Activated CD4-positive, alpha-beta T cell treated with anti-CD3 and anti-CD28 coated beads, Interleukin-10, Interleukin-2, amounts not matched to agents 100 ng/mL and 50 ng/mL, durations not matched to agents 16 hours and 8 hours (primary cell): ENCODE measurements around the gene SORBS1.

Source experiments
- DNase-seq: peaks from one replicate; pipeline ENCODE4 v3.0.0-alpha.2; 2020

The SORBS1 gene

DNA sequence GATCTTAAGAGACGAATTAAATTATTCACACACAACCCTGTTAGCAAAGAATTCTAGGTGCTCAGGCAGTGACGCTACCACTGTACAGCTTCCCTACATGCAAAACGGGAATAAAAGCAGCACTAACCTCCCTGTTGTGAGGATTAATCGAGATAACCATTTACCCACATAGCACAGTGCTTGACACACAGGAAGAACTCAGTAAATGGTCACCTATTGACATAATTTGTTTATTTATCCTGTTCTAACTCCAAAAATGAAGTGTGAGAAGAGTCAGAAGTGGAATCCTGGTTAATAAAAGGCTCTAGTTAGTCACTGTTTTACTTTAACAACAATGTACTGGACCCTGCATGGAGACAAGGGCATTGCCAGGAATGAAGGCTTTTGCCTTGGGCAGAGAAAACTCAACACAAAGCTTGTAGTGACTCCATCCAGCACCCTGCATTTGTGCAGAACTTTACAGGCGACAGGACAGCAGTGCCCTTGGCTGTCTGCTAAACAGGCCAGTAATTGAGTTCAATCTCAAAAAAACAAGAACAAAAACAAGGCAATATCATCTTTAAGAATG is 103.8 kb downstream of the SORBS1 start:
- DNase-seq, result no peak

GRCh38 chr10:95456516-95456915 is 104.7 kb downstream of the SORBS1 start:
- no peak for DNase-seq

- DNase-seq, result no peak
Observed at GRCh38 chr10:95454940-95455339, 106.2 kb downstream of the SORBS1 start.

DNA sequence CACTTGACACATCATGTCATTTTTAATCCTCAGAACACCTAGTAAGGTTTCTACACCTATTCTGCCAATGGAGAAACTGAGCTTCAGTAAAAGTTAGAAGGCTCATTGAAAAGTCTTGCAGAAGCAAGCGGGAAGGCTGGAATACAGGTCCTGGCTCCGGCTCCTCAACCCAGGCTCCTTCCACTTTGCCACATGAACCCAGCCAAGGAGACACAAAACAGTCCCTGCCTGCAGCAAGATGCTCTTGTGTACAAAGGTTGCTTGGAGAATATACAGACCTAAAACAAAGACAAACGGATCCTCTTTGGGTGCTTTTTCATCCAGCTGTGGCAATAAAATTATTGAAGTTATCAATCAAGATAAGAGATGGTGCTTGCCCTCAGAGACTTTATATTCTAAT is 106.8 kb downstream of the SORBS1 start:
- DNase-seq, result no peak

DNA sequence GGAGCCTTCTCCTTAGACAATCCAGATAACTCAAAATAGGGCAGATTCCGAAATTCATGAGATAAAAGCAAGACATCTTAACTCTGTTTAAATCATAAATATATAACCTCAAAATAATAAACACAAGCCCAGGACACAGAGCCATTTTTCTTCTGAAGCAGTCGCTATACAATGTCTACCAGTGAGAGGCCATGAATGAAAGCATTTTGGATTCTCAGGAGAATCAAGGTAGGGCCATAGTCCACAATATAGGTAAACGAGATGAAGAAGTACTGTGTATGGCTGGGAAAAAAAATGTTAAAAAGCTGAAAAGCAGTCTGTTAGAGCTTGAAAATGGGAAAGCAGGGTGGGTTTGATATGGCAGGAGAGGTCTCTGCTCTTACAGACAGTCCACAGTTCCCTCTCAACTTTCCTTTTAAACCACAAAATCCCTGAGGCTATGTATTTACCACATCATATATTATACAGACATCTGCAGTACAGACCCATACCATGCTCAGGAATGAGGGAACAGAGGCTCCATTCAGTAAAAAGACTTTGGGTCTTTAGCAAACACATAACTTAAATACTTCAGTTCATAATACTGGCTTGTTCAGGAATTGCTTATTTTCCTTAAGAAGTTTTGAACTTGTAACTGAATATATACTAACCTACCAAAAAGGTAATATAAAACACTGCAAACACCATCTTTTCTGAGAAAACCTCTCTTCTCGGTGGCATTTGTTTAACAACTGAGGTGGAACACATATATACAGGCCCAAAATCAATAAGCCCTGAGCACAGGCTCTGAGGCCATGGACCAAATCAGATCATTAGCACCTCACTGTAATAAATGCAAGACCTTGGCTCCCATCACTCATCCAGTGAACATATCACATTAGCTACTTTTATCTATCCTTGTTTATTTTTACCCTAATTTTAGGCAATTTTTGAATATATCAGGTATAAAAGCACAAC is 109.3 kb downstream of the SORBS1 start:
- no peak for DNase-seq

DNA sequence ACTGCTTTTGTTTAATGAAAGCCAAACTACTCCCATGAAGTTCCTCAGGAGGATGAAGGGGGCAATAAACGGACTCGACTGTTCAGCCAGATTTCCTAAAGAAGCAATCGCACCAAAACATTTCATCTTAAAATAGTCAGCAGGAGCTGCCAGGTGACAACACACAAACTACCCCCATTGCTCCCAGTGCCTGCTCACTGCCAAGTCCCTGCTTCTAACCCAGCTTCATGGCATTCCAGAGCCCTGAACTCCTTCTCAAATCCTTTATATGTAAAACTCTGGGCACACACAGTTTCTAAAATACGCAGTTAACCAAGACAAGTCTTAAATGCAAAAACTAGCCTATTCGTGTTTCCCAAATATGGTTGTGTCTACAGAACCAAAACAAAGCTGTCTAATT is 110.0 kb downstream of the SORBS1 start:
- DNase-seq, result no peak

- DNase-seq, result no peak
Observed at GRCh38 chr10:95450188-95450587, 111.0 kb downstream of the SORBS1 start.

GRCh38 chr10:95447685-95448084 is 113.5 kb downstream of the SORBS1 start:
- no peak for DNase-seq

DNA sequence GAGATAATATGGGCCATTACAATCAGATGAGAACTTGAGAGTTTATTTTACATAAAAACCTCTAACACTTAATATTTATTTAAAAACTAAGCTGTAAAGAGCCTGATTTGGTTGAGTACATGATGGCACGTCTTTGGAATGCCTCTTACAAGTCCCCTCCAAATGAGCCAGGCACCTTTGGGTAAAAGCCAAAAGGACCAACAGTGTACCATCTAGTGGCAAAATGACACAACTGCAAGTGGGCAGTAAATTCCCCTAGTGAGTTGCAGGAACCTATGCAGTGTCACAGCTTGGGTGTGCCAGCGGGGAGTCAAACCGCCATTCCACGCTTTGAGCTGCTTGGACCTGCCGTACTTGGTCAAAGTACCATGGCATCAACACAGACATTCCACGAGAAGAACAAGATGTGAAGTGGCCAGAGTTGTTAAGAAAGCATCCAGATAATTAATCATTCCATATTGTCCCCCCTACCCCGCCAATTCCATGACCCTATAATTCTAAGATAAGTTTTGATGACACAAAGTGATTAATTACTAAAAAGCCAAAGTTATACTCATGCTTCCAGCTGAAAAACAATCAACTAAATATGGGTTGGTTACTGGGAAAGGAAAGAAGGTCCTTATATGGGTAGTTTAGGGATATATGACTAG is 115.2 kb downstream of the SORBS1 start:
- DNase-seq, result peak; percentile 64

DNA sequence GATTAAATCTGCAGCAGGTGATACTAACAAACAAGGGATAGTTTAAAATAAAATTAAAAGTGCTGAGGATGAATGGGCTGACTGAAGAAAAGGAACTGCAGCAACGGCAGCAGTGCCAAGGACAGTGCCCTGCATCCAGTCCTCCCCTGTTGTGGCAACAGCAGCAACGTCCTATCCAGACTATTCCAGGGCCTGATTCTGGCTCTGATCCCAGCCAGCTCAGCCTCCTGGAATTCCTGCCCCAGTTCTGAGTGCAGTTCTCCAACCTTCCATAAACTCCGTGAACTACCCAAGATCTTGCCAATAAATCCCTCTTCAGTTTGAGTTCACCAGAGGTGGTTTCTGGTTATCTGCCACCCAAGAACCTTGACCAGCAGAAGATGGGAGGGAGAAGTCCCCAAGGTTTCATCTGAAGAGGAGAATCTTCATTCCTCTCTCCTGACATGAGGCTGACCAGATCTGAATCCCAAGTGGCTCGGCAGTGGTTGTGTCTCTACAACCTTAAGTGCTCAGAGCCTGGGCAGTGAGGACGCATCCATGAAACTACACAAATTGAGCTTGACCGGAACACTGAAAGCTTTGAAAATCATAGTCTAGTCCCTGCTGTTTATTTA is 115.8 kb downstream of the SORBS1 start:
- no peak for DNase-seq

DNA sequence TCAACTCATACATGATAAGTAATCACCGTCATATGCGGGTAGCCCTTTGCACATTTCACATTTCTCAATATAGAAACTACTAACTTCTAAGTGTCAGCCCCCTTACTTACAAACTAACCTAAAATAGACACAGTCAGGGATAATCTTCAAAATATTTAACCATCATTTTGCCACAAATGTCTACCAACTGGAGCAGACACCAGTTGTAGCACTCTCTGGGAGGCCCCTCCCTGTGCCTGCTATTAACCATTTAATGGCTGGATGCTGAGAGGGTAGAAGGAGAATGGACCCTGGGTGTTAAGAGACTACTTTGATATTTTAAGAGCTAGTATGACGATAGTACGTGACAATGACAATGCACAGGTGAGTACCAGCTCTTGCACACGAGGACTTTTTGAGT is 116.4 kb downstream of the SORBS1 start:
- DNase-seq, result no peak

- DNase-seq, result no peak
Observed at GRCh38 chr10:95443636-95444035, 117.5 kb downstream of the SORBS1 start.

DNA sequence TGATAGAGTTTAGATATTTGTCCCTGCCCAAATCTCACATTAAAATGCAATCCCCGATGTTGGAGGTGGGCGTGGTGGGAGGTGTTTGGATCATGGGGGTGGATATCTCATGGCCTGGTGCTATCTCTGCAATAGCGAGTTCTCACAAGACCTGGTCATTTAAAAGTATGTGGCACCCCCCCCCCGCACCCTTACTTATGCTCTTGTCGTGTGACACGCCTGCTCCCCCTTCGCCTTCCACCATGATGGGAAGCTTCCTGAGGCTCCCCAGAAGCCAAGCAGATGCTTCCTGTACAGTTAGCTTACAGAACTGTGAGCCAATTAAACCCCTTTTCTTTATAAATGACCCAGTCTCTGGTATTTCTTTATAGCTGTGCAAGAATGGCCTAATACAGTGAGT is 118.8 kb downstream of the SORBS1 start:
- DNase-seq, result no peak

DNA sequence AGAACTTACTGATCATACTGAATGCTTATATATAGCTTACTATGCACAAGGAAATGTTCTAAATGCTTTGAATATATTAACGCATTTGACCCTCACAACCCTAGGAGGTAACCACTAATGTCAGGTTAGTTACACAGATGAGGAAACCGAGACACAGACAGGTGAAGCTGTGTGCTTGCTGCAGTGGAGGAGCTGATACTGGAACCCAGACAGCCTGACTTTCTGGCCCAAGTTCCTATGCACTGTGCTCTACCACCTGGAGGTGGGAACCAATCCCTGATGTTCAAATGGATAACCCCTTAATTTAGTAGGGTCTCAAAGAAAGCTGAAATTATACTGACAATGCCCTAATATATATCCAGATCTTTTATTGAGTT is 119.6 kb downstream of the SORBS1 start:
- DNase-seq, result no peak

DNA sequence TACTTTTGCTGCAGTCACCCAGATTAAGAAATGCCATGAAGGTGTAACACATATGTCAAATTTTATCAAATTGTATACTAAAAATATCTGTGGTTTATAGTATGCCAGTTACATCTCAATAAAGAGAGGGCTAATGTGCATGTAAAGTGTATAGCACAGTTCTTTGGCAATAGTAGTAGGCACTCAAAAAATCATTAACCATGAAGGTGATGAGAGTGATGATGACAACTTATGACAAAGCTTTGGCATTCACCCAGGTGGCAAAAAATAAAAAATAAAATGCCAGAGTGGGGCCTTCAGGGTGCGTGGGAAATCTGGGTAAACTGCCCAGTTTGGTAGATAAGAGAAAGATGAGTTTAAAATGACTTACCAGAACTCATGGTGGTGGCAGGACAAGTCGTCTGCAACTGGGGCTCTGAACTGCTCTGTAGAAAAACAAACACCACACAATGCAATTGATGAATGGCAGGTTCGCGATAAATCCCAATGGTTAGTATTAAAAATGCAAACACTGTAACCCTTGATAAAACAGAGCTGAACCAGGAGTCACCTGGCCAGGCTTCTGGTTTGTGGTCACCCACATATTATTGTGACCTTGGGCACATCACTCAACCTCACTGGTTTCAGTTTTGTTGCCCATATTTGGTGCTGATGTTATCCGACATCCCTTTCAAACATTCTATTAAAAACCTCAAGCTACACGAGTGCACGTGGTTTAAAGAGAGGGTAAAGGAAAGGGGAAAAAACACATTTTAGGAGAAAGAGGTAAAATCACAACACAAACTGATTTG is 120.2 kb downstream of the SORBS1 start:
- peak; percentile 23 for DNase-seq

- no peak for DNase-seq
Observed at GRCh38 chr10:95440038-95440725, 121.0 kb downstream of the SORBS1 start.

DNA sequence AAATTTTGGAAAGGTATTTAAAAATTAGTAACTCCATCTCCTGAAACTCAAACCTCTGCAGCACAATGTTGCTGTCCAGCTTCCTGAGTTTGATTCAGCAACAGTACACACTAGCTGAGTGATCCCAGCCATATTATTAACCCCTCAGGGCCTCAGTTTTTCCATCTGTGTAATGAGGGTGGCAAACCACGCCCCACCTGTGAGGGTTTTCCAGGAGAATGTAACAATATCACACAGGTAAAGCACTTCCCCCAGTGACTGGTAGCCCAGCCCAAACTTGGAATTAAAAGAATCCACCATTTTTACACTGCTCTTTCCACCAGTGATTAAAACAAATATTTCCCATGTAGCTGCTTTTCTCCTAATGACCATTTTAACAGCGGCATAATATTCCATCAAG is 122.4 kb downstream of the SORBS1 start:
- no peak for DNase-seq

DNA sequence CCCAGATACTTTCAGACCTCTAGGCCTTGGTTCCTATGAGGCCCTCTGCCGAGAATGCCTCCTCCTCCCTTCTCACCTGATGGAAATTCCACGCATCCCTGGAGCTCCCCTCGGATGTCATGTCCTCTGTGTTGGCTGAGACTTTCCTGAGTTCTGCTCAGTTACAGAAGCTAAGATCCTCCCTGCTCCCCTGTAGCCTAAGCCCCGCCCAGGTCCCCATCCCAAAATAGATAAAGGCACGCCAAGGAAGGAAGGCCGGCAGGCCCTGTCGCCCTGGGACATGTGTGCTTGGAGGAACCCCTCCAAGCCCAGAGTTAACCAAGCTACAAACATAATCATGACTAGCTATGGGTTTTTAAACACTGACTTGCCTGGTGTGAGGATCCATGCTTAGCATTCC is 123.5 kb downstream of the SORBS1 start:
- no peak for DNase-seq

DNA sequence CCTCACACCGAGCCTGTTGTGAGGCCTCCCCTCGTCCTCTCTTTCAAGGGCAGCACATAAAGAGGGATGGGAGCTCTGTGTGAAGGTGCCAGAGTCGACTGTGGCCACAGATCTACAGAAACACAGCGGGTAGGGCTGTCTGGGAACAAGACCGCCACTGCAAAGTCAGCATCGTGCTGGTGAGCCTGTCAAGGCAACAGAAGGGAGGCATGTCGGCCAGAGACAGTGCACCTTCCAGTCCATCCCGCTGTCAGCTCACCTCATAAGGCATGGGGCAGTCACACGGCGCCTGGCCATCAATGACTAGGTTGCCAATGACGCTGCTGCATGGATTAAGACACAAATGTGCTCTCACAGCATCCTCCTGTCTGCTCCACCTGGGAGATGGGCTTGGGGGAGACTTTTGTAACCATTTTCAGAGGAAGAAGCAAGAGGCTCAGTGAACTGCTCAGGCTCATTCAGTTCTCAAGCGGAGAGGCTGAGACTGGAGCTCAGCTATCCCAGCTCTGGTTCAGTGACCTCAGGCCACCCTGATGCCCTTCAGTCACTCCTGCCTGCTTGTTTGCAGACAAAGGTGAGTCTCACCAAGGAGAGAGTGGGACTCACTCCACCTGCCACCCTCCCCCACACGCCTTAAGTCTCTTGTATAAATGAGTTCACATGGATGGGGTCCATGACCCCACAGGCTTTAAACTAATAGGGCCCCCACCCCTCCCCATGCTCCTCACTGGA is 125.5 kb downstream of the SORBS1 start:
- DNase-seq, result no peak

DNA sequence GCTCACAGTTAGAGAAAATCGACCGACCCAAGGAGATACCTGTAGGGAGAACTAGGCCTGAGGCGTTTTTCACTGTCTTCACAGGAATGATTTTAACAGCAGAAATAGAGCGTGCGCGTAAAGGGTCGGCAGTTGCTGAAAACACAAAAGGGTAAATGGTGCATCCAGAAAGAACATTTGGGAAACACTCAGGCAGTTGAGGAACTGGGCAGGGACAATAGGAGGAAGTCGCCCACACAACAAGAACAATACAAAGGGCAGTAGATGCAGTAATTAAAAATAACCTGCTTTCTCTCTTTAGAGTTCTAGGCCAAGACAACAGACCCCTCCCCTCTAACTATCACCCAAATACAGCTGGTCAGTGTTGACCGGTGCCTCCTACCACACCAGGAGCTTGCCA is 126.6 kb downstream of the SORBS1 start:
- no peak for DNase-seq

DNA sequence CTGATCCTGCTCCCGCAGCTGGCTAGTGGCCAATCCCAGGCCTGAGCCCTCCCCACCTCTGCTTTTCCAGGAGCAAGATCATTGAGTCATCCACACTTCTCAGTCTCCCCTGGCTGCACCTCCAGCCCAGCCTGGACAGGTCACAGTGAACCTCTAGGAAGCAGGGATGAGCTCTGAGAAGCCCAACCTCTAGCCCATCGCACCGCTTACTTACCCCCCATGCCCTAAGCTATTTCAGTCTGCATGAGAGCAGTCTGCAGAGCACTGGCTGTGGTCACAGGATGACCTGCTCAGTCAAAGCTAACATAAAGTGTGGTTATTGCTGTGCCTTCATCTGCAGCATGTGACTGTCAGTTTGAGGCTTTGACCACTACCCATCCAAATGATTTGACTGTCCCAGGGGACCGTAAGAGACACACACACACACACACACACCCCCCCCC is 129.2 kb downstream of the SORBS1 start:
- no peak for DNase-seq
